ENCODE results near the gene EIF2S3B.
"Not testable (repeated sequence)": the region's sequence is repeated elsewhere in the genome, so short reads cannot be mapped to it uniquely, and the experiment has no call there.

The EIF2S3B gene

DNA sequence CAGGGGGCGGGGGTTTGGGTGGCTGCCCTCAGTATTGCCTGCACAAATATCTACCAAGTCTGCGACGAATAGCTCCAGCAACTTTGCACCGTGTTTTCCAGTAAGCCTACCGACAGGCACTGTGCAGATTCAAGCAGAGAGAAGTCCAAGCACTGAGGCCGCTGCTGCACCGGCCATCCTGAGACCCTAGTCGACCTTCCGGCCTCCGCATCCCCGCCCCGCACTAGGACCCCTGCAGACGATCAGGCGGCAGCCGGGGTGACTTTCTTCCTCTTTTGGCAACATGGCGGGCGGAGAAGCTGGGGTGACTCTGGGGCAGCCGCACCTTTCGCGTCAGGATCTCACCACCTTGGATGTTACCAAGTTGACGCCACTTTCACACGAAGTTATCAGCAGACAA lies at the start of gene EIF2S3B:
Gene EIF2S3B (plus strand): TSS at position 271 of the 400 bp plus-strand sequence. CDS start 13 bp downstream, at position 284.
- DNase-seq: no peak

DNA sequence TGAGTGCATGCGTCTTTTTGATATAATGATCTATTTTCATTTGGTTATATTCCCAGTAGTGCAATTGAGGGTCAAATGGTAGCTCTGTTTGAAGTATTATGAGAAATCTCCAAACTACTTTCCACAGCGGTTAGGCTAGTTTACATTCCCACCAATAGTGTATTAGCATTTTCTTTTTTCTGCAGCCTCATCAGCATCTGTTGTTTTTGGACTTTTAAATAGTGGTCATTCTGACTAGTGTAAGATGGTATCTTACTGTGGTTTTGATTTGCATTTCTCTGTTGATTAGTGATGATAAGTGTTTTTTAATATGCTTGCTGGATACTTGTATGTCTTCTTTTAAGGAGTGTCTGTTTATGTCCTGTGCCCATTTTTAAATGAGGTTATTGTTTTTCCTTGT lies 48.8 kb upstream of the EIF2S3B start:
- no peak for DNase-seq

GRCh38 chr12:10457760-10458159 lies 47.9 kb upstream of the EIF2S3B start:
- no peak for DNase-seq

- DNase-seq: no peak
Observed at GRCh38 chr12:10466311-10466710, 39.4 kb upstream of the EIF2S3B start.

DNA sequence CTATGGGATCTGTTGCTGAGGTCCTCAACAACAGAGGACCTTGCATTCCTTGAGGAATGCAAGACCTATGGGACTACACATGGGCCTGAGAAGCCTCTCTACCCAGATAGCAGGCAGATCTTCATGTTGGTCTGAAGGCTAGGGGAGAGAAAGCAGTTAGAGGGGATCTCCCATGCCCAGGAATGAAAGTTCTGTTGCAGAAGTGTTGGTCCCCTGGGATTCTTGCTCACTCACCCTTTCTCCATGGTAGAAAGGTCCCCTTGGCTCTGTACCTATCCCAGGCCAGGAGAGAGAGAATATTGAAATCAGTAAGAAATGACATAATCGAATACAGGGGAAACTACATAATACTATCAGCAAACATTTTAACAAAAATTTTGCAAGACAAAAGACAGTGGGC lies 36.0 kb upstream of the EIF2S3B start:
- no peak for DNase-seq

DNA sequence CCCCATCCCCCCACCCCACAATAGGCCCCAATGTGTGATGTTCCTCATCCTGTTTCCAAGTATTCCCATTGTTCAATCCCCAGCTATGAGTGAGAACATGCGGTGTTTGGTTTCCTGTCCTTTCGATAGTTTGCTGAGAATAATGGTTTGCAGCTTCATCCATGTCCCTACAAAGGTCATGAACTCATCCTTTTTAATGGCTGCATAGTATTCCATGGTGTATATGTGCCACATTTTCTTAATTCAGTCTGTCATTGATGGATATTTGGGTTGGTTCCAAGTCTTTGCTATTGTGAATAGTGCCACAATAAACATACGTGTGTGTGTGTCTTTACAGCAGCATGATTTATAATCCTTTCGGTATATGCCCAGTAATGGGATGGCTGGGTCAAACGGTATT lies 32.9 kb upstream of the EIF2S3B start:
- DNase-seq: not testable (repeated sequence)

- DNase-seq: not testable (repeated sequence)
Observed at GRCh38 chr12:10481901-10482300, 23.8 kb upstream of the EIF2S3B start.

DNA sequence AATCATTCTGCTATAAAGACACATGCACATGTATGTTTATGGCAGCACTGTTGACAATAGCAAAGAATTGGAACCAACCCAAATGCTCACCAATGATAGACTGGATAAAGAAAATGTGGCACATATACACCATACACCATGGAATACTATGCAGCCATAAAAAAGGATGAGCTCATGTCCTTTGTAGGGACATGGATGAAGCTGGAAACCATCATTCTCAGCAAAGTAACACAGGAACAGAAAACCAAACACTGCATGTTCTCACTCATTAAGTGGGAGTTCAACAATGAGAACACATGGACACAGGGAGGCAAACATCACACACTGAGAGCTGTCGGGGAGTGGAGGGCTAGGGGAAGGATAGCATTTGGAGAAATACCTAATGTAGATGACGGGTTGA lies 18.4 kb upstream of the EIF2S3B start:
- not testable (repeated sequence) for DNase-seq

- no peak for DNase-seq
Observed at GRCh38 chr12:10491766-10492165, 13.9 kb upstream of the EIF2S3B start.

- no peak for DNase-seq
Observed at GRCh38 chr12:10497602-10498001, 8.1 kb upstream of the EIF2S3B start.

GRCh38 chr12:10498042-10498441 lies 7.6 kb upstream of the EIF2S3B start:
- DNase-seq: no peak

DNA sequence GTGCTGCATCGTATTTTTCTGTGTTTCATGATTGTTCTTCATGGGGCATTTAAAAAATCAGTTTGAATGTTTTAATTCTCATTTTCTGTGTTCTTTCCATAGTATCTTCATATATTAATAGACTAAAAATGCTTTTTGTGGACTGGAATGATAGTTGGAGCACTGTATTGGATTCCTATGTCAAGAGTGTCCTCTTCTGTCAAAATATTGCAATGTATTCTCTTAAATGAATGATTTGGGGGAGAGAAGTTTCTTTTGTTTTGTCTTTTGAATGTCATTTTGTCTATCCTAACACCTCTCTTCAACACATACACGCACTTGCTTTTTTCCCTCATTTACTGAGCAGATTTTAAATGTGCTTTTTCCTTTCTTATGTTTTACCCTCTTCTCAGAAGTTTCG lies 4.7 kb upstream of the EIF2S3B start:
- DNase-seq: no peak

DNA sequence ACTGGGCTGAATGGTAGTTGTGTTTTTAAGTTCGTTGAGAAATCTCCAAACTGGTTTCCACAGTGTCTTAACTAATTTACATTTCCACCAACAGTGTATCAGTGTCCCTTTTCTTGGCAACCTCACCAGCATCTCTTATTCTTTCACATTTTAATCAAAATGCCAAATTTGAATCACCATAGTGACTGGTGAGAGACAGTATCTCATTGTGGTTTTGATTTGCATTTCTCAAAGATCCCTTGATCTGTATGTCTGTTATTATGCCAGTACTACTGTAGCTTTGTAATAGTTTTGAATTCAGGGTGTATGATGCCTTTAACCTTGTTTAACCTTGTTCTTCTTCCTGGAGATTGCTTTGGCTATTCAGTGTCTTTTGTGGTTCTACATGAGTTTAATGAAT lies 2.2 kb upstream of the EIF2S3B start:
- DNase-seq: no peak

- no peak for DNase-seq
Observed at GRCh38 chr12:10511756-10512355, 6.2 kb downstream of the EIF2S3B start.

- DNase-seq: no peak
Observed at GRCh38 chr12:10512798-10513197, 7.1 kb downstream of the EIF2S3B start.

DNA sequence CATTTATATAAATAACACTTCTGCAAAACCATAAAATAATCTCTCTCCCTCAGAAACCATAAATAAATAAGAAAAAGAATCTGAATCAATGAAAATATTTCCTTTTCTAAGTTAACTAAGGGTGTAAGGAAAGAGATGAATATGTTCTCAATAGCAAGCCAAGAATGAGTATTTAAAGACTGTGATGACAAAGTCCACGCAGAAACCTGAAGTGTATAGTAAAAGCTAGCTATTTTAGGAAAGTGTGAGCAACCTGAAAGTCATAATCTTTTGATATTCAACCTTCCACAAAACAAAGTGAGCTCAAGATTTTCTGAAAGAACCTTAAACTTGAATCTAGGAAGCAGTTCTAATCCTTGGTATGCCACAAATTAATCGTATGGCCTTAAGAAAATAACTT lies 15.9 kb downstream of the EIF2S3B start:
- no peak for DNase-seq

DNA sequence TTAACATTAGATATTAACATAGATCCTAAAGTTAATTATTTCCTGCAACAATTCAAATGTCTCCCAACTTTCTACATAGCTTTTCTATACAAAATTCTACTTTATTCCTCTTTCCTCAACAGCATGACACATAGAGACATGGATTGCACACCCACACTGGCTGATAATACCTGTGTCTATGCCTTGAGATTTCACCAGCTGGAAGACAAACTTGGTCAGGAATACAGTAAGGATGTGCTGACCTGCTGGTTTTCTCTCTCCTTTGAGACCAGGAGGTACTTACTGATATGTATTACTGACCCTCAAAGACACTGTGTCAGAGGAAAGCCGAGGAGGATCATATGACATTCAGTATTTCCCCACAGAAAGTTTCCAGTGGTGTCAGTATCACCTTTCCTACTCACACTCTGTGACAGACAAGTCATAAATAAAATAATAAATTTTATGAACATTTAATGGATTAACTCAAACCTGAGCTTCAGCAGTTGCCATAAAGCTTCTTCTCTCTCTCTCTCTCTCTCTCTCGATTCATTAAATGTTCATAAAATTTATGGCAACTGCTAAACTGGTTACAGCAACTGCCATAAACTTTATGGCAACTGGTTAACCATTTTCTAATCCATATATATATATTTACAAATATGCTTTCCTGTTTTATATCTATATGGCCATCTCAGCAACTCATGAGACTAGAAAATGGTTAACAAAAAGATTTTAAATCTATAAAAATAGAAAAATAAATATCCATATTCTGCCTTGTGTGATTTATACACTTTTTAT lies 22.7 kb downstream of the EIF2S3B start:
- no peak for DNase-seq

DNA sequence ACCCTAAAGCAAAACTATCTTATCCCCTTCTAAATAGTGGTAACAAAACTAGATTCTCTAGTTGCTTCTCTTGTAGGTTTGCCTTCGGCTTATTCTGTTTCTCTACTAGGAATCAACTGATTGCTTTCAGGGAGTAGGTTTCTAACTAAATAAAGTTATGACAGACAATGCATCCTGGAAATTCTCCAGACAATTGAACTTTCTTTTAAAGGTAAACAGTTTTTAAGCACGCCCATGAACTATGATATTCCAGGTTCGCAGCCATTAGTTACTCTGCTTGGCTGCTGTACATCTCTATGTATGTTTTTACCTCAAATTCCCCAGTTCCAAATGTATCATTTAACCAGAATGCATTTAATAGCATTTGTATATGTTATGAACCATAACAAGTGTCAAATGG lies 23.9 kb downstream of the EIF2S3B start:
- DNase-seq: no peak

DNA sequence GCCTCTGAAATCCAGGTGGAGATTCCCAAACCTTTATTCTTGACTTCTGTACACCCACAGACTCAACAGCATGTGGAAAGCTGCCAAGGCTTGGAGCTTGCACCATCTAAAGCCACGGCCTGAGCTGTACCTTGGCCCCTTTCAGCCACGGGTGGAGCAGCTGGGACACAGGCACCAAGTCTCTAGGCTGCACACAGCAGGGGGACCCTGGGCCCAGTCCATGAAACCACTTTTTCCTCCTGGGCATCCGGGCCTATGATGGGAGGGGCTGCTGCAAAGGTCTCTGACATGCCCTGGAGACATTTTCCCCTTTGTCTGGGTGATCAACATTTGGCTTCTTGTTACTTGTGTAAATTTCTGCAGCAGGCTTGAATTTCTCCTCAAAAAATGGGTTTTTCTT lies 32.0 kb downstream of the EIF2S3B start:
- DNase-seq: no peak

DNA sequence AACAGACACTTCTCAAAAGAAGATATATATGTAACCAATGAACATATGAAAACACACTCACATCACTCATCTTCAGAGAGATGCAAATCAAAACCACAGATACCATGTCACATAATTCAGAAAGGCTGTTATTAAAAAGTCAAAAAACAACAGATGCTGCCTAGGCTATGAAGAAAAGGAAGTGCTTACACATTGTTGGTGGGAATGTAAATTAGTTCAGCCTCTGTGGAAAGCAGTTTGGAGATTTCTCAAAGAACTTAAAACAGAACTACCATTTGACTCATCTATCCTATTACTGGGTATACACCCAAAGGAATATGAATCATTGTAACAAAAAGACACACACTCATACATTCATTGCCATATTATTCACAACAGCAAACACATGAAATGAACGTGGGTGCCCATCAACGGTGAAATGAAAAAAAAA lies 35.1 kb downstream of the EIF2S3B start:
- no peak for DNase-seq

DNA sequence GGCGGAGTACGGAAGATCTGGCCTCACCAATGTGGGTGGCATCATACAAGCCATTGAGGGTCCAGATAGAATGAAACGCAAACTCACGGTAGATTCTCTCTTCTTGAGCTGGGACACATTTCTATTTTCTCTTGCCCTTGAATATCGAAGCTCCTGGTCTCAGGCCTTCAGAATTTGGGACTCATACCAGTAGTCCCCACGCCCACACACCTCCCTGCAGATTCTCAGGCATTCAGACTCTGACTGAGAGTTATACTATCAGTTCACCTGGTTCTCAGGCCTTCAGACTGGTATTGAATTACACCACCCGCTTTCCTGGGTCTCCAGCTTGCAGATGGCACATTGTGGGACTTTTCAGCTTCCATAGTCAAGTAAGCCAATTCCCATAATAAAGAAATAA lies 37.8 kb downstream of the EIF2S3B start:
- no peak for DNase-seq

- DNase-seq: no peak
Observed at GRCh38 chr12:10551375-10551774, 45.7 kb downstream of the EIF2S3B start.

GRCh38 chr12:10553148-10553547 lies 47.5 kb downstream of the EIF2S3B start:
- no peak for DNase-seq

- DNase-seq: no peak
Observed at GRCh38 chr12:10554228-10554755, 48.6 kb downstream of the EIF2S3B start.
